ENCODE measurements around the gene CCL11. TPM values are rescaled to one million over a fixed set of nuclear protein-coding genes. Genes with fewer than 3 reads are reported as not detected.

CCL11 gene
- total RNA-seq, 2 experiments from 2014 or later = not detected

DNA sequence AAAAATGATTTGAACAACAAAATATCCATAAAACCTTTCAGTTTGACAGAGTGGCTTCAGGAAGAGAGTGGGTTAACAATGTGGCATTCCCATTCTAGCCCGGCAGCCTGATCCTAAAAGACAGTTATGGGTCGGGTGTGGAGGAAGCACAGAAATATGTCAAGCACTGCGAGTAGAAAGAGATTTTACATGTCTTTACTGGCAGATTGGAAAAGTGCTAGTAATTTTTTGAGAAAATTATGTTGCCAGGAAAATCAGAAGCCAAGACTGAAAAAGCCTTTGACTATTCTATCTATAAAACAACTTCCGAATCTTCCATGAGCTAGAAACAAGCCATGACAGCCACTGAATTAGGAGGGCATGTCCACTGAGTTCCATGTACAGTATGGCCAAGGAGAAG lies 24.7 kb upstream of the CCL11 start:
- H3K27ac Mint-ChIP-seq = no peak overlapping the region
- no peaks in the 10 kb centered on the region for H3K9me3 Mint-ChIP-seq (ENCODE audit: insufficient read depth)
- DNase-seq (no peak), ATAC-seq (no peak)
- H3K36me3 Mint-ChIP-seq (ENCODE audit: low read depth) = no peaks in the 10 kb centered on the region
- ChIA-PET CTCF (no interaction called here), POLR2A (no interaction called here)
- peaks cover 11% of the 10 kb centered on the region for H3K4me1 Mint-ChIP-seq (ENCODE audit: low read depth)
- no peak overlapping the region for H3K4me3 Mint-ChIP-seq
- peaks cover 28% of the 10 kb centered on the region for H3K27me3 Mint-ChIP-seq (ENCODE audit: low read depth)

DNA sequence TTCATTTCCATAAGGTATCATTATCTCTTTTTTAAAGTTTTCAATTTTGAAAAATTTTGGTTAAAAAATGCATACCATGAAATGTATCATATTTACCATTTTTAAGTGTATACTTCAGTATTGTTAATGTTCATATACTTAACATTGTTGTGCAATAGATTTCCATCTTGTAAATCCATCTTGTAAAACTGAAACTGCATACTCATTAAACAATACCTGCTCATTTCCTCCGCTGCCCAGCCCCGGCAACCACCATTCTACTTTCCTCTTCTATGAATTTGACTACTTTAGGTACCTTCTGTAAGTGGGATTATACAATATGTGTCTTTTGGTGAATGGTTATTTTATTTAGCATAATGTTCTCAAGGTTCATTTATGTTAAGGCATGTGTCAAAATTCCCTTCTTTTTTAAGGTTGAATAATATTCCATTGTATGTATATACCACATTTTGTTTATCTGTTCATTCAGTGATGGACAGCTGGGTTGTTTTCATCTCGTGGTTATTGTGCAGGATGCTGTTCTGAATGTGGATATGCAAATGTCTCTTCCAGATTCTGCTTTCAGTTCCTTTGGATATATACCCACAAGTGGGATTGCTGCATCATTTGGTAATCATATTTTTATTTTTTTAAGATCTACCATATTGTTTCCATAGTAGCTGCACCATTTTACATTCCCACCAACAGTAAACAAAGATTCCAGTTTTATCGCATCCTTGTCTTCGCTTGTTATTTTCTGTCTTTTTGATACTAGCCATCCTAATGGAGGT lies 23.8 kb upstream of the CCL11 start:
- H3K27me3 Mint-ChIP-seq (ENCODE audit: low read depth) = peaks cover 29% of the 10 kb centered on the region
- no peak overlapping the region for H3K27ac Mint-ChIP-seq
- DNase-seq = no peak
- no peak overlapping the region for H3K4me3 Mint-ChIP-seq
- H3K9me3 Mint-ChIP-seq (ENCODE audit: insufficient read depth) = no peaks in the 10 kb centered on the region
- peaks cover 11% of the 10 kb centered on the region for H3K4me1 Mint-ChIP-seq (ENCODE audit: low read depth)
- no peaks in the 10 kb centered on the region for H3K36me3 Mint-ChIP-seq (ENCODE audit: low read depth)
- POLR2A ChIA-PET = no interaction called here
- ATAC-seq = no peak
- CTCF ChIA-PET = no interaction called here

DNA sequence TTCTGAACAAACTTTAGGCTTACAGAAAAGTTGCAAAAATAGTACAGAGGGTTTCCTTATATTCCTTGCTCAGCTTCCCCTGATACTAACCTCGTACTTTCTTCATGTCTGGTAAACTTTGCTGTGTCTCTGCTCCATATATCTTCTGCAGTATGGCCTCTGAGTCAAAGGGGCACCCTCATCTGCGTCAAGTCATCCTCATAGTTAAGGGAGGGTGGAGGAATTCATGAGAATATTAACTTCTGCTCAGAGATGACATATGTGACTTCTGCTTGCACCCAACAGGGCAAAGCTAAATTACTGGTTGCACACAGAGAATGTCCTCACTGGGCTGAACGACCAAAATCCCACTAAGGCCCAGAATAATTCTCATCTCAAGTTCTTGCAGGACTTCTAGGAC lies 19.8 kb upstream of the CCL11 start:
- H3K36me3 Mint-ChIP-seq (ENCODE audit: low read depth) = no peaks in the 10 kb centered on the region
- ATAC-seq = no peak
- H3K9me3 Mint-ChIP-seq (ENCODE audit: insufficient read depth) = no peaks in the 10 kb centered on the region
- H3K27me3 Mint-ChIP-seq (ENCODE audit: low read depth) = peaks cover 28% of the 10 kb centered on the region
- peaks cover 3% of the 10 kb centered on the region for H3K4me1 Mint-ChIP-seq (ENCODE audit: low read depth)
- no peak overlapping the region for H3K4me3 Mint-ChIP-seq
- ChIA-PET CTCF (no interaction called here), POLR2A (no interaction called here)
- no peak overlapping the region for H3K27ac Mint-ChIP-seq
- no peak for DNase-seq

DNA sequence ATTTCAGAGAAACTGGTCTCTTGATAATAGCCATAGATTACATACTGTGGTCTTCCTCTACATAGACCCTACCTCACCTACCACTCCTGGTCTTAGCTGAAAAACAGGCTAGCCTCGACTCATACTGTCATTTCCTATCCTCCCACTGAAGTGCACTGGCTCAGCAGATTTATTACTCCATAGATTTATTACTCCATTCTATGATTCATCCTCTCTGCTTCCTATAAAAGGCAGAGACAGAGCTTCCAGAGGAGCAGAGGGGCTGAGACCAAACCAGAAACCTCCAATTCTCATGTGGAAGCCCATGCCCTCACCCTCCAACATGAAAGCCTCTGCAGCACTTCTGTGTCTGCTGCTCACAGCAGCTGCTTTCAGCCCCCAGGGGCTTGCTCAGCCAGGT lies 15.6 kb upstream of the CCL11 start, which contains the start of gene CCL7:
TSS of gene CCL7 (plus strand) at position 253 of the 400 bp plus-strand sequence. CDS start at position 323, 70 bp downstream.
- H3K27ac Mint-ChIP-seq = no peak within 1 kb of the TSS
- CTCF ChIA-PET = interaction anchor here (1.1 kb wide), 1 partner anchor 92 kb away, joined by 4 read pairs; no protein-coding TSS in a partner anchor
- DNase-seq (no peak), ATAC-seq (no peak)
- no peak within 1 kb of the TSS for H3K4me3 Mint-ChIP-seq
- POLR2A ChIA-PET = no interaction called here
- H3K27me3 Mint-ChIP-seq (ENCODE audit: low read depth) = peaks cover 44% of the 10 kb centered on the region
- no peaks in the 10 kb centered on the region for H3K36me3 Mint-ChIP-seq (ENCODE audit: low read depth)
- no peaks in the 10 kb centered on the region for H3K9me3 Mint-ChIP-seq (ENCODE audit: insufficient read depth)
- H3K4me1 Mint-ChIP-seq (ENCODE audit: low read depth) = no peaks in the 10 kb centered on the region

DNA sequence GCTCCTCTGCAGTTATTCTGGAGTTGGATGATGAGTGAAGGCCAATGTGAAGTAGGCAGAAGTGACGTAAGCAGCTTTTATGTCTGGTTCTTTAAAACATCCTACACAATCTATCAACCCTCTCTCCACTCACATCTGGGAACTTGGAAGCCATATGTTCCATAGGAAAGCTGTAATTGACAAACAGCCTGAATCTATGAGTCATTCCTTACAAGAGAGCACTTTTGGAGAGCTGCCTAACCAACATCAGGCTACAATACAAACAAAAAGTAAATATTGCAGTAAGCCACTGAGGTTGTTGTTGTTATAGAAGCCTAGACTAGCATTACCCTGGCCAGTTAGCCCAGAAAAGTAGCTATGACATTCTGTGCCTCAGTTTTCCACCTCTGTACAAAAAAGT lies 9.7 kb upstream of the CCL11 start:
- H3K4me1 Mint-ChIP-seq (ENCODE audit: low read depth) = no peaks in the 10 kb centered on the region
- H3K9me3 Mint-ChIP-seq (ENCODE audit: insufficient read depth) = no peaks in the 10 kb centered on the region
- H3K4me3 Mint-ChIP-seq = no peak overlapping the region
- no peaks in the 10 kb centered on the region for H3K36me3 Mint-ChIP-seq (ENCODE audit: low read depth)
- ATAC-seq (no peak), DNase-seq (no peak)
- CTCF ChIA-PET = interaction anchor here (2.0 kb wide), 1 partner anchor 85 kb away, joined by 7 read pairs; no protein-coding TSS in a partner anchor
- POLR2A ChIA-PET = no interaction called here
- no peak overlapping the region for H3K27ac Mint-ChIP-seq
- peaks cover 41% of the 10 kb centered on the region for H3K27me3 Mint-ChIP-seq (ENCODE audit: low read depth)

DNA sequence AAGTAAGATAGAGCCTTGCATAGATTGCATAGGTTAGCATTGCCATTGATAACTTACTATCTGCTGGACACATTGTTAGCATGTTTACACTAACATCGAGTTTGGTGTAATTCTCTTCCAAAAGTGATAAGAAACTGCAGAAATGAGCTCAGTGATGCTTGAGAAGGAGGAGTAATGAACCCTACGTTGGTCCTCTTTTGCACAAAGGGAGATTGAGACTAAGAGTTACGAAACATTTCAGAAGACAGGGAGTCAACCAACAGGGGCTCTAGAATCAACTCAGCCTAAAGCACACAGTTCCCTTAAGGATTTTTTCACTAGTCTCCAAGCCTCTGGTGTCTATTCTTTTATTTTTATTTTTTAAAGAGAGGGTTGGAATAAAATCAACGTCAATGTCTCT lies 8.7 kb upstream of the CCL11 start:
- Mint-ChIP-seq H3K27me3 (ENCODE audit: low read depth) (peaks cover 35% of the 10 kb centered on the region), H3K9me3 (ENCODE audit: insufficient read depth) (no peaks in the 10 kb centered on the region), H3K4me3 (no peak overlapping the region), H3K4me1 (ENCODE audit: low read depth) (no peaks in the 10 kb centered on the region), H3K27ac (no peak overlapping the region), H3K36me3 (ENCODE audit: low read depth) (no peaks in the 10 kb centered on the region)
- ChIA-PET POLR2A (no interaction called here), CTCF (interaction anchor here (1.0 kb wide), 1 partner anchor 85 kb away, joined by 3 read pairs; no protein-coding TSS in a partner anchor)
- DNase-seq (no peak), ATAC-seq (no peak)

DNA sequence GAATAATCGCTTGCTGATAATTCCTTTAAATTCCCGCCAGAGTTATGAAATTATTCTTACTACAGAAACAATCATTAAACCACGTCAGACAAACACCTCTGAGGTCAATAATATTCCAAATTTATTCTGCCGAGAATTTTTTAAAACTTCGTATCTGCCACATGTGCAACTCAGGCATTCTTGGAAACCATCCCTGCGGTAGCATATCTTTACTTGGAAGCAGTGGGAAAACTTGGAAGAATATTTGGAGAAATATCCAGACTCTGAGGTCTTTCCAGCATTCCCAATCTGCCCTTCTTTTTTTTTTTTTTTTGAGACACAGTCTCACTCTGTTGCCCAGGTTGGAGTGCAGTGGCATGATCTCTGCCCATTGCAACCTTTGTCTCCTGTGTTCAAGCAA lies 2.0 kb upstream of the CCL11 start:
- ChIA-PET CTCF (interaction anchor here (1.6 kb wide), 1 partner anchor 78 kb away, joined by 4 read pairs; no protein-coding TSS in a partner anchor), POLR2A (no interaction called here)

DNA sequence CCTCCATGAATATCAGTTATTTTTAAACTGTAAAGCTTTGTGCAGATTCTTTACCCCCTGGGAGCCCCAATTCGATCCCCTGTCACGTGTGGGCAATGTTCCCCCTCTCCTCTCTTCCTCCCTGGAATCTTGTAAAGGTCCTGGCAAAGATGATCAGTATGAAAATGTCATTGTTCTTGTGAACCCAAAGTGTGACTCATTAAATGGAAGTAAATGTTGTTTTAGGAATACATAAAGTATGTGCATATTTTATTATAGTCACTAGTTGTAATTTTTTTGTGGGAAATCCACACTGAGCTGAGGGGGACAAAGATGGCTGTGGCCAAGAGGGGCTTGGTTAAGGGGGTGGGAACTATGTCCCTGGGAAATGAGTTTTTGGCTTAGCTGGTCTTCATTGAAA lies 2.3 kb downstream of the CCL11 start:
- CTCF ChIA-PET = no interaction called here
- Mint-ChIP-seq H3K36me3 (ENCODE audit: low read depth) (no peaks in the 10 kb centered on the region), H3K27me3 (ENCODE audit: low read depth) (no peaks in the 10 kb centered on the region), H3K9me3 (ENCODE audit: insufficient read depth) (no peaks in the 10 kb centered on the region), H3K4me1 (ENCODE audit: low read depth) (no peaks in the 10 kb centered on the region), H3K4me3 (no peak overlapping the region), H3K27ac (no peak overlapping the region)
- DNase-seq = no peak
- POLR2A ChIA-PET = no interaction called here
- ATAC-seq = no peak

More for the DNA sequence above, 2.0 kb upstream of the CCL11 start:
- Mint-ChIP-seq H3K27me3 (ENCODE audit: low read depth) (peaks cover 12% of the 10 kb centered on the region), H3K36me3 (ENCODE audit: low read depth) (no peaks in the 10 kb centered on the region), H3K9me3 (ENCODE audit: insufficient read depth) (no peaks in the 10 kb centered on the region), H3K4me3 (no peak overlapping the region), H3K27ac (no peak overlapping the region), H3K4me1 (ENCODE audit: low read depth) (no peaks in the 10 kb centered on the region)
- DNase-seq (no peak), ATAC-seq (no peak)

DNA sequence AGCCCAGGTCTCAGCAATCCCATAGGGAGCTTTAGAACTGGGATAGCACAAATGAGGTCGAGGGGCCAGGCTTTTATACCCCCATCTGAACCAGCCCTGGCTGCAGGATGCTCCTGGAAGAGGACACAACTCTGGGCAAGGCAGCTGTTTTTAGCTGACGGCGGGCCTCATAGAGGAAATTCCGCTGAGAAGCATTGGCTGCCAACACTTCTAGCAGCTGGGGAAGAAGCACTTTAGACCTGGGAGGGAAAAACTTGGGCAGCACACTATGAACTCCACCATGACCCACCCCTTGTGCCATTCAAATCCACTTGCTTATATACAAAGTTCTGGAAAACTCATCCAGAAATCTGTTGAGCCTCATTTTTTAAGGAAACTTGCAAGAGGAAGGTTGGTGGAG lies 5.0 kb downstream of the CCL11 start:
- Mint-ChIP-seq H3K4me1 (ENCODE audit: low read depth) (no peaks in the 10 kb centered on the region), H3K27ac (no peak overlapping the region), H3K36me3 (ENCODE audit: low read depth) (no peaks in the 10 kb centered on the region), H3K4me3 (no peak overlapping the region), H3K9me3 (ENCODE audit: insufficient read depth) (no peaks in the 10 kb centered on the region), H3K27me3 (ENCODE audit: low read depth) (no peaks in the 10 kb centered on the region)
- POLR2A ChIA-PET = no interaction called here
- no peak for ATAC-seq
- CTCF ChIA-PET = interaction anchor here (1.6 kb wide), 1 partner anchor 70 kb away, joined by 6 read pairs; no protein-coding TSS in a partner anchor
- DNase-seq = no peak

DNA sequence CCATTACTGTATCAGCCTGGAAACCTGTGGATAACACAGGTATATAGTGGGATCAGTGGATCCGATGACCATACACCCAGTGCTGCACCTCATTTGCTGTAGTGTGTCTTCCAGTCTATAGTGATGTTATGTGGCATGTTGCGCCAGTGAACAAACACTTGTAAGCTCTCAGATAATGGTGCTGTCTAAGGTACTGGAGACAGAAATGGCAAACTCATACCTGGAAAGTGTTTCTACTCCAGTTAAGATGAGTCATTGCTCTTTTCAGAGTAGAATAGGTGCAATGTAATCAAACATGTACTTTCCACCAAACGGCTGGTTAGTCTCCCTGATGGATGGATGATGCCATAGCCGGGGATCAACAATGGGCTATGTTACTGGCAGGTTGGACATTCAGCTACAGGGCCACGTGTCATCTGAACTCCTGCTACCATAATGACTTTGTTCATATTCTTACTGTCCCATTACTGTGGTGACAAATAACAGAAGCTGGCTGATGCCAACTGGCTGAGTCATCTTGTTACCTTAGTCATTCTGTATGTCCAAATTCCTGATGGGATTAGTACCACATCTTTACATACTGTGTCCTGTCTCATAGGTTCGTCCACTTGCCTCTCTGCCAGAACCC lies 6.3 kb downstream of the CCL11 start:
- ChIA-PET CTCF (no interaction called here), POLR2A (no interaction called here)
- Mint-ChIP-seq H3K4me1 (ENCODE audit: low read depth) (no peaks in the 10 kb centered on the region), H3K9me3 (ENCODE audit: insufficient read depth) (no peaks in the 10 kb centered on the region), H3K27me3 (ENCODE audit: low read depth) (no peaks in the 10 kb centered on the region), H3K4me3 (no peak overlapping the region), H3K36me3 (ENCODE audit: low read depth) (no peaks in the 10 kb centered on the region), H3K27ac (no peak overlapping the region)
- DNase-seq = no peak
- no peak for ATAC-seq

DNA sequence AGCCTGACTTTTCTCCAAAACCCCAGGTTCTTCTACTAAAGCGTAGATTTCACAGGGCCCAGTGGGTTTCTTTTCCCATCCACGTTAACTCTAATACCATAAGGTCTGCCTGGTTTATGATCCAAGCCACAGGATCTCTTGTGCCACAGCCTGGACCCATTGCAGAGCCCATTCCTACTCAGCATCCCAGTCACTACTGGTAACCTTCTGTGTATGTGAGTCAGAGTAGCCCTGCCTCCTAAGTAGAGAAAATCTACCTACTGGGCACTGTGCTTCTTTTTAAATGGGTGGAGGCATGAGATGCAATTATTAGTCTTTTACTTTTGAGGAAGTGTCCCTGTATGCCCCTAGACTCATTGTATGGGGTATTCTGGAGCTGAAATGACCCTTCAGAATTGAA lies 13.5 kb downstream of the CCL11 start:
- H3K36me3 Mint-ChIP-seq (ENCODE audit: low read depth) = no peaks in the 10 kb centered on the region
- H3K4me3 Mint-ChIP-seq = no peak overlapping the region
- CTCF ChIA-PET = no interaction called here
- no peak overlapping the region for H3K27ac Mint-ChIP-seq
- peaks cover 4% of the 10 kb centered on the region for H3K4me1 Mint-ChIP-seq (ENCODE audit: low read depth)
- ATAC-seq = no peak
- POLR2A ChIA-PET = no interaction called here
- no peaks in the 10 kb centered on the region for H3K9me3 Mint-ChIP-seq (ENCODE audit: insufficient read depth)
- no peaks in the 10 kb centered on the region for H3K27me3 Mint-ChIP-seq (ENCODE audit: low read depth)
- DNase-seq = no peak

DNA sequence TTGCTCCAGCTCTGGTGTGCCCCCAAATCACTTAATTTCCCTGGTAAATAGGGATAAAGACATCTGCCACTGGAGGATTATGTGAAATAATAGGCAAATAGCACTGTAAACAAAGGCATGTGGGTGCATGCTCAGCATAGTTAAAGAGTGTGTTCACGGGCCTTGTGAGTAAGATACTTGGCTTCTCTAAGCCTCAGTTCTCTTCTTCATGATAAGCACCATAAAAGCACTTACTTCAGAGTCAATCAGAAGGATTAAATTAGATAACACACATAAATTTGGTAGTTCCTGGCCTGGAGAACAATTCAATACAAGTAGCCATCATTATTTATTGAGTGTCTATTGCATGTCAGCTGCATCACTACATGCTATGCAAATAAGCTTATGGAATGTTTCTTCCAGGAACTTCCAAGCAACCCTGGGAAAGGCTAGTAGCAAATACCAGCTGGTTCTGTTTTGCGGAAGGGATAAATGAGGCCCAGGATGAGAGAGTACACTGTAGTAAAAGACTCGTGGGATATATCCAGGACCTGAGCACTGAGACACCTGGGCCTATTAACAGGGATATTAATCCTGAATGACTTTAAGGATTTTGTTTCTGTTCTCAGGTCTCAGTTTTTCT lies 14.5 kb downstream of the CCL11 start:
- no peak for ATAC-seq

More for the DNA sequence above, 14.5 kb downstream of the CCL11 start:
- DNase-seq = no peak
- H3K27me3 Mint-ChIP-seq (ENCODE audit: low read depth) = no peaks in the 10 kb centered on the region
- no peak overlapping the region for H3K27ac Mint-ChIP-seq
- POLR2A ChIA-PET = interaction anchor here (1.2 kb wide), 1 partner anchor 16 kb away, joined by 4 read pairs; no protein-coding TSS in a partner anchor
- H3K9me3 Mint-ChIP-seq (ENCODE audit: insufficient read depth) = no peaks in the 10 kb centered on the region
- no peak overlapping the region for H3K4me3 Mint-ChIP-seq
- peaks cover 4% of the 10 kb centered on the region for H3K4me1 Mint-ChIP-seq (ENCODE audit: low read depth)
- no peaks in the 10 kb centered on the region for H3K36me3 Mint-ChIP-seq (ENCODE audit: low read depth)
- CTCF ChIA-PET = no interaction called here

Data from activated CD8-positive, alpha-beta T cell treated with anti-CD3 and anti-CD28 coated beads, Interleukin-2, amount 10 ng/mL, durations not matched to agents 7 days and 5 days (primary cell).